Rectal smooth muscle tissue (tissue), 1 donor: Measurements from ENCODE around the gene PNPLA7.
A peak's percentile ranks its signal among the peaks of the same experiment; 100 is the strongest.
"Not testable (repeated sequence)": the region's sequence is repeated elsewhere in the genome, so short reads cannot be mapped to it uniquely, and the experiment has no call there.

Source experiments
- H3K27ac ChIP-seq: one replicate; pipeline ENCODE4 v1.7.0; 2013; ENCODE audit warnings: low read depth, low read length, inconsistent platforms
- H3K27me3 ChIP-seq: one replicate; pipeline ENCODE4 v1.7.0; 2013; ENCODE audit warnings: low read length; ENCODE audit not compliant: control insufficient read depth, insufficient read depth
- H3K36me3 ChIP-seq: one replicate; pipeline ENCODE4 v1.7.0; 2013; ENCODE audit warnings: low read length; ENCODE audit not compliant: control insufficient read depth, insufficient read depth
- H3K4me1 ChIP-seq: one replicate; pipeline ENCODE4 v1.7.0; 2013; ENCODE audit warnings: low read length; ENCODE audit not compliant: control insufficient read depth, insufficient read depth
- H3K4me3 ChIP-seq: one replicate; pipeline ENCODE4 v1.7.0; 2013; ENCODE audit warnings: low read length
- H3K9ac ChIP-seq: one replicate; pipeline ENCODE4 v1.7.0; 2013; ENCODE audit warnings: low read length

The PNPLA7 gene

GRCh38 chr9:137454145-137454596 is 96.0 kb downstream of the PNPLA7 start:
- Histone ChIP-seq H3K9ac (peak overlapping the region; percentile 57), H3K4me1 (peaks cover 15% of the 10 kb centered on the region), H3K27ac (peak overlapping the region; percentile 70), H3K36me3 (peaks cover 4% of the 10 kb centered on the region), H3K4me3 (peak overlapping the region; percentile 82), H3K27me3 (no peaks in the 10 kb centered on the region)

- peaks cover 4% of the 10 kb centered on the region for H3K36me3 ChIP-seq
- peak overlapping the region; percentile 63 for H3K4me3 ChIP-seq
- no peak overlapping the region for H3K27ac ChIP-seq
- no peaks in the 10 kb centered on the region for H3K27me3 ChIP-seq
- peaks cover 15% of the 10 kb centered on the region for H3K4me1 ChIP-seq
- H3K9ac ChIP-seq = no peak overlapping the region
Observed at GRCh38 chr9:137453643-137454081, 96.5 kb downstream of the PNPLA7 start.

GRCh38 chr9:137452761-137453642 is 97.2 kb downstream of the PNPLA7 start:
- peaks cover 11% of the 10 kb centered on the region for H3K4me1 ChIP-seq
- peaks cover 4% of the 10 kb centered on the region for H3K36me3 ChIP-seq
- H3K9ac ChIP-seq = no peak overlapping the region
- H3K27me3 ChIP-seq = no peaks in the 10 kb centered on the region
- H3K4me3 ChIP-seq = peak overlapping the region; percentile 63
- H3K27ac ChIP-seq = no peak overlapping the region

DNA sequence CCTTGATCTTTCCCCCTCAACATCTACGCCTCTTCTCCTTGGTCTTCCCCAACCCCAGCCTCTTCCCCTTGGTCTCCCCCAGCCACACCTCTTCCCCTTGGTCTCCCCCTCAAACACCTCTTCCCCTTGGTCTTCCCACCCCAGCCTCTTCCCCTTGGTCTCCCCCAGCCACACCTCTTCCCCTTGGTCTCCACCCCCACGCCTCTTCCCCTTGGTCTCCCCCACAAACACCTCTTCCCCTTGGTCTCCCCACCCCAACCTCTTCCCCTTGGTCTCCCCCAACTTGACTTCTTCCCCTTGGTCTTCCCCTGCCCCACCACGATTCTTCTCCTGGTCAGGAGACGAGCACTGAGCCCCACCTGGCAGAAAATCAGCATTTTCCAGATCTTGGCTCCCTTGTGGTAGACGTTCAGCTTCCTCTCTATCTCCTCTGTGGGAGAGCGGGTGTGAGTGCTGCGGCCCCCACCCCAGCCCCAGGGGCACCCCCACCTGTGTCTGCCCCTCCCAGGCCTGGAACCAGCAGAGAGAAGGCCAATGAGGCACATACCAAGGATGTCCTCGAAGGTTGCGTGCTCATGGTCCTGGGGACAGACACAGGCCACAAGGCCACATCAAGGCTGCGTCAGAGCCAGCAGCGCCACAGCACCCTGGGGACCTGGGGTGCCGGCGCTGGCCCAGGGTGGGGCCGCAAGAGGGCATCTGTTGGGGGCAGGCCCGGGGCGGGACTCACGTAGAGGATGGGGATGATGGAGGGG is 98.0 kb downstream of the PNPLA7 start:
- H3K9ac ChIP-seq = no peak overlapping the region
- H3K27ac ChIP-seq = no peak overlapping the region
- no peak overlapping the region for H3K4me3 ChIP-seq
- peaks cover 4% of the 10 kb centered on the region for H3K36me3 ChIP-seq
- no peaks in the 10 kb centered on the region for H3K27me3 ChIP-seq
- peaks cover 9% of the 10 kb centered on the region for H3K4me1 ChIP-seq

DNA sequence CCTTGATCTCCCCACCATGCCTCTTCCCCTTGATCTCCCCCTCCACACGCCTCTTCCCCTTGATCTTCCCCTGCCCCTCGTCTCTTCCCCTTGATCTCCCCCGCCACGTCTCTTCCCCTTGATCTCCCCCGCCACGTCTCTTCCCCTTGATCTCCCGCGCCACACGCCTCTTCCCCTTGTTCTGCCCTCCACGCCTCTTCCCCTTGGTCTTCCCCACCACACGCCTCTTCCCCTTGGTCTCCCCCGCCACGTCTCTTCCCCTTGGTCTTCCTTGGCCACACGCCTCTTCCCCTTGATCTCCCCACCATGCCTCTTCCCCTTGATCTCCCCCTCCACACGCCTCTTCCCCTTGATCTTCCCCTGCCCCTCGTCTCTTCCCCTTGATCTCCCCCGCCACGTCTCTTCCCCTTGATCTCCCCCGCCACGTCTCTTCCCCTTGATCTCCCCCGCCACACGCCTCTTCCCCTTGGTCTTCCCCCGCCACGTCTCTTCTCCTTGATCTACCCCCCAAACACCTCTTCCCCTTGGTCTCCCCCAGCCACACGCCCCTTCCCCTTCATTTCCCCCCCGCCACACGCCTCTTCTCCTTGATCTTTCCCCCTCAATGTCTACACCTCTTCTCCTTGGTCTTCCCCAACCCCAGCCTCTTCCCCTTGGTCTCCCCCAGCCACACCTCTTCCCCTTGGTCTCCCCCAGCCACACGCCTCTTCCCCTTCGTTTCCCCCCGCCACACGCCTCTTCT is 98.8 kb downstream of the PNPLA7 start:
- H3K36me3 ChIP-seq, H3K27me3 ChIP-seq, H3K4me1 ChIP-seq, H3K27ac ChIP-seq, H3K4me3 ChIP-seq, H3K9ac ChIP-seq: not testable (repeated sequence)

GRCh38 chr9:137450539-137451222 is 99.5 kb downstream of the PNPLA7 start:
- not testable (repeated sequence) for H3K27ac ChIP-seq, H3K4me3 ChIP-seq, H3K36me3 ChIP-seq, H3K27me3 ChIP-seq, H3K9ac ChIP-seq, H3K4me1 ChIP-seq

DNA sequence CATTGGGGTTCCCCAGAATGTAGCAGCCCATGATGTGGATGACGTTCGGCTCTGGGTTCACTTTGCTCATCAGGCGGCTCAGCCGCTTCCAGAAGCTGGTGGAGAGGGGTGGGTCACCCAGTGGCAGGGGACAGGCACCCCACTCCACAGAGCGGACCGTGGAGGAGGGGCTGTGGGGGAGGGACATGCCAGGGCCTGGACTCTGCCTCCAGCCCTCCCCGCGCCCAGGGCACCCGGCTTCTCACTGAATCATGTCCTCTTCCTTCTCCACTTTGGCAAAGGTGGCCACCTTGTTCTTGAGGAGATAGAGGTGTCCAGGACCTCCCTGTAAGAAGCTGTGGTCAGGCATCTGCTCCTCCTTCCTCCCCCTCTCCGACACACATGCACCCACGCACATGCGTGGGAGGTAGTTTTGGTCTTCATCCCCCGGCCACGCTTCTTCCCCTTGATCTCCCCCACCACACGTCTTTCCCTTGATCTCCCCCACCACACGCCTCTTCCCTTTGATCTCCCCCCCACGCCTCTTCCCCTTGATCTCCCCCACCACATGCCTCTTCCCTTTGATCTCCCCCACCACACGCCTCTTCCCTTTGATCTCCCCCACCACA is 100.2 kb downstream of the PNPLA7 start:
- H3K4me3 ChIP-seq = no peak overlapping the region
- H3K36me3 ChIP-seq = peaks cover 4% of the 10 kb centered on the region
- H3K4me1 ChIP-seq = peaks cover 9% of the 10 kb centered on the region
- H3K27me3 ChIP-seq = no peaks in the 10 kb centered on the region
- H3K27ac ChIP-seq = no peak overlapping the region
- no peak overlapping the region for H3K9ac ChIP-seq

- Histone ChIP-seq H3K4me1 (peaks cover 3% of the 10 kb centered on the region), H3K27ac (no peak overlapping the region), H3K36me3 (peaks cover 4% of the 10 kb centered on the region), H3K9ac (no peak overlapping the region), H3K4me3 (no peak overlapping the region), H3K27me3 (no peaks in the 10 kb centered on the region)
Observed at GRCh38 chr9:137449081-137449844, 100.9 kb downstream of the PNPLA7 start.

- no peak overlapping the region for H3K27ac ChIP-seq
- H3K36me3 ChIP-seq = peaks cover 4% of the 10 kb centered on the region
- no peak overlapping the region for H3K4me3 ChIP-seq
- H3K27me3 ChIP-seq = no peaks in the 10 kb centered on the region
- H3K4me1 ChIP-seq = peaks cover 3% of the 10 kb centered on the region
- H3K9ac ChIP-seq = no peak overlapping the region
Observed at GRCh38 chr9:137448602-137448962, 101.6 kb downstream of the PNPLA7 start.

DNA sequence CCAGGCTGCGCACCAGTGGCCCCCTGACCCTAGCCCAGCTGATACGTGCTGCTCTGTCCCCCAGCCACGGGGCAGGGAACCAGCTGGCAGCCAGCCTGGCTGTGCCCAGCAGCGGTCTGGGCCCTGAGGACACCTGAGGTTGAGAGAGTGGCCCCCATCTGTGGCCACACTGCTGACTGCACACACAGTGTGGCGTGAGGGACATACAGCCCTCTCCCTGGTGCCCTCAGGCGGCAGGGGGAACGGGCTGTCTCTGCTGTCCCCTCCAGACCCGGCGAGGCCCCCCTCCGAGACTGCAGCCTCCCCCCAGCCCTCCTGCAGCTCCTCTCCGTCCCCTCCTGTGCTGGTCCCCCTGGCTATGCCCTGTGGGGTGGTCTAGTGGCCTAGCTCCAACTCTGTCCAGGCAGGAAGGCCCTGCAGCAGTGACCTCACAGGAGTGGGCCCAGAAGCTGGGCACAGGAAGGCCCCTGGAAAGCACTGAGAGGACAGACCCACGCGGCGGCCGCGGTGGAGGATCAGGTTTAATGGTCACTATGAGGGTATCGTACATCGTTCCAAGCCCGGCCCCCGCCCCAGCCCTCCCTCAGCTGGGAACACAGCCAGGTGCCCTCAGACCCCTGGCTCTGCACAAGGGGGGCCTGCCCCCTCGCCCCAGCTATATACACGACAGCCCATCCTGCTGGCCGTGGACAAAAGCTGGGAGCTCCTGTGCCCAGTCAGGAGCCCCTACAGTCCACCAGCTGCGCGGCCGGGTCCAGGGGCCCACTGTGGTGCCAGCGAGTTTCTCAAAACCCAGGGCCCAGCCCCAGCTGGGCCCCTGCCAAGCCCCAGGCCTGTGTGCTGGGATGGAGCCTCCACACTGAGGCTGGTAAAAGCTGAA is 102.2 kb downstream of the PNPLA7 start:
- H3K4me3 ChIP-seq = no peak overlapping the region
- H3K36me3 ChIP-seq = peaks cover 4% of the 10 kb centered on the region
- H3K9ac ChIP-seq = no peak overlapping the region
- H3K27ac ChIP-seq = no peak overlapping the region
- no peaks in the 10 kb centered on the region for H3K27me3 ChIP-seq
- no peaks in the 10 kb centered on the region for H3K4me1 ChIP-seq
